Memory B cell (primary cell): ENCODE results near the gene DYNLT1.
"Not testable (repeated sequence)": the region's sequence is repeated elsewhere in the genome, so short reads cannot be mapped to it uniquely, and the experiment has no call there.

Experiments
- ATAC-seq: fragments of 150-1000 bp; cut with Tn5 transposase; 2 replicates; pipeline ENCODE4 v1.10.0; 2021; ENCODE audit warnings: low read depth, mild to moderate bottlenecking, moderate library complexity
- DNase-seq, 2 donors: peaks; one replicate each; pipeline ENCODE4 v3.0.0; 2022; ENCODE audit warnings: low spot score in 2 of 2
- H3K27ac Mint-ChIP-seq: one replicate; pipeline ENCODE4 v1.8.0; 2022; ENCODE audit warnings: mild to moderate bottlenecking, moderate library complexity, mixed read lengths
- H3K27me3 Mint-ChIP-seq: one replicate; pipeline ENCODE4 v1.8.0; 2022; ENCODE audit warnings: mixed read lengths
- H3K36me3 Mint-ChIP-seq: one replicate; pipeline ENCODE4 v1.8.0; 2022; ENCODE audit warnings: mild to moderate bottlenecking, mixed read lengths
- H3K4me1 Mint-ChIP-seq: one replicate; pipeline ENCODE4 v1.8.0; 2022; ENCODE audit warnings: mixed read lengths
- H3K4me3 Mint-ChIP-seq: one replicate; pipeline ENCODE4 v1.8.0; 2022; ENCODE audit warnings: mild to moderate bottlenecking, moderate library complexity, mixed read lengths
- H3K9me3 Mint-ChIP-seq: one replicate; pipeline ENCODE4 v1.8.0; 2022; ENCODE audit warnings: mixed read lengths

The DYNLT1 gene

GRCh38 chr6:158628542-158628941 is 16.0 kb downstream of the DYNLT1 start:
- ATAC-seq (no peak), DNase-seq (no peak)
- Mint-ChIP-seq H3K4me1 (peaks cover 10% of the 10 kb centered on the region), H3K27me3 (no peaks in the 10 kb centered on the region), H3K36me3 (peaks cover 29% of the 10 kb centered on the region), H3K27ac (no peak overlapping the region), H3K4me3 (no peak overlapping the region), H3K9me3 (no peaks in the 10 kb centered on the region)

- ATAC-seq (no peak), DNase-seq (no peak)
- peaks cover 25% of the 10 kb centered on the region for H3K36me3 Mint-ChIP-seq
- peaks cover 10% of the 10 kb centered on the region for H3K4me1 Mint-ChIP-seq
- no peak overlapping the region for H3K4me3 Mint-ChIP-seq
- H3K27ac Mint-ChIP-seq, result no peak overlapping the region
- no peaks in the 10 kb centered on the region for H3K27me3 Mint-ChIP-seq
- H3K9me3 Mint-ChIP-seq, result no peaks in the 10 kb centered on the region
These were observed 16.7 kb downstream of the DYNLT1 start for GRCh38 chr6:158627940-158628211.

GRCh38 chr6:158627168-158627939 is 17.2 kb downstream of the DYNLT1 start:
- DNase-seq (no peak), ATAC-seq (no peak)
- H3K27me3 Mint-ChIP-seq, result no peaks in the 10 kb centered on the region
- H3K4me3 Mint-ChIP-seq, result no peak overlapping the region
- H3K4me1 Mint-ChIP-seq, result peaks cover 10% of the 10 kb centered on the region
- H3K27ac Mint-ChIP-seq, result peak overlapping the region; percentile 17
- H3K36me3 Mint-ChIP-seq, result peaks cover 25% of the 10 kb centered on the region
- H3K9me3 Mint-ChIP-seq, result no peaks in the 10 kb centered on the region

- Mint-ChIP-seq H3K27me3 (no peaks in the 10 kb centered on the region), H3K9me3 (no peaks in the 10 kb centered on the region), H3K36me3 (peaks cover 27% of the 10 kb centered on the region), H3K4me3 (no peak overlapping the region), H3K4me1 (peaks cover 8% of the 10 kb centered on the region), H3K27ac (peak overlapping the region; percentile 17)
- ATAC-seq, result no peak
- DNase-seq, result no peak
These were observed 18.0 kb downstream of the DYNLT1 start for GRCh38 chr6:158626360-158627167.

GRCh38 chr6:158625881-158626305 is 18.6 kb downstream of the DYNLT1 start:
- Mint-ChIP-seq H3K4me3 (no peak overlapping the region), H3K27me3 (no peaks in the 10 kb centered on the region), H3K9me3 (no peaks in the 10 kb centered on the region), H3K36me3 (peaks cover 23% of the 10 kb centered on the region), H3K4me1 (peaks cover 6% of the 10 kb centered on the region), H3K27ac (no peak overlapping the region)
- ATAC-seq (no peak), DNase-seq (no peak)

- Mint-ChIP-seq H3K4me1 (peaks cover 6% of the 10 kb centered on the region), H3K27me3 (no peaks in the 10 kb centered on the region), H3K4me3 (no peak overlapping the region), H3K9me3 (no peaks in the 10 kb centered on the region), H3K36me3 (peaks cover 27% of the 10 kb centered on the region), H3K27ac (no peak overlapping the region)
- DNase-seq, result no peak
- no peak for ATAC-seq
These were observed 19.6 kb downstream of the DYNLT1 start for GRCh38 chr6:158624684-158625682.

- ATAC-seq (no peak), DNase-seq (no peak)
- H3K9me3 Mint-ChIP-seq, result no peaks in the 10 kb centered on the region
- peaks cover 43% of the 10 kb centered on the region for H3K36me3 Mint-ChIP-seq
- peaks cover 9% of the 10 kb centered on the region for H3K4me1 Mint-ChIP-seq
- no peak overlapping the region for H3K4me3 Mint-ChIP-seq
- no peak overlapping the region for H3K27ac Mint-ChIP-seq
- H3K27me3 Mint-ChIP-seq, result no peaks in the 10 kb centered on the region
These were observed 21.9 kb downstream of the DYNLT1 start for GRCh38 chr6:158622545-158623190.

GRCh38 chr6:158621694-158622544 is 22.6 kb downstream of the DYNLT1 start:
- no peaks in the 10 kb centered on the region for H3K27me3 Mint-ChIP-seq
- H3K9me3 Mint-ChIP-seq, result no peaks in the 10 kb centered on the region
- DNase-seq, result no peak
- H3K36me3 Mint-ChIP-seq, result peaks cover 45% of the 10 kb centered on the region
- H3K4me1 Mint-ChIP-seq, result peaks cover 7% of the 10 kb centered on the region
- ATAC-seq, result no peak
- H3K4me3 Mint-ChIP-seq, result no peak overlapping the region
- no peak overlapping the region for H3K27ac Mint-ChIP-seq

- peaks cover 43% of the 10 kb centered on the region for H3K36me3 Mint-ChIP-seq
- no peaks in the 10 kb centered on the region for H3K27me3 Mint-ChIP-seq
- no peak overlapping the region for H3K4me3 Mint-ChIP-seq
- H3K4me1 Mint-ChIP-seq, result peaks cover 3% of the 10 kb centered on the region
- no peak overlapping the region for H3K27ac Mint-ChIP-seq
- ATAC-seq (no peak), DNase-seq (no peak)
- no peaks in the 10 kb centered on the region for H3K9me3 Mint-ChIP-seq
These were observed 23.4 kb downstream of the DYNLT1 start for GRCh38 chr6:158620963-158621693.

GRCh38 chr6:158619922-158620801 is 24.4 kb downstream of the DYNLT1 start:
- Mint-ChIP-seq H3K4me1 (peaks cover 3% of the 10 kb centered on the region), H3K27ac (no peak overlapping the region), H3K36me3 (peaks cover 42% of the 10 kb centered on the region), H3K9me3 (no peaks in the 10 kb centered on the region), H3K4me3 (no peak overlapping the region), H3K27me3 (no peaks in the 10 kb centered on the region)
- no peak for DNase-seq
- ATAC-seq, result no peak

- H3K27me3 Mint-ChIP-seq, H3K9me3 Mint-ChIP-seq, H3K4me1 Mint-ChIP-seq, H3K4me3 Mint-ChIP-seq, H3K27ac Mint-ChIP-seq, ATAC-seq, DNase-seq: not testable (repeated sequence)
- peaks cover 48% of the 10 kb centered on the region for H3K36me3 Mint-ChIP-seq
These were observed 26.3 kb downstream of the DYNLT1 start for GRCh38 chr6:158618289-158618688.

- peaks cover 41% of the 10 kb centered on the region for H3K36me3 Mint-ChIP-seq
- not testable (repeated sequence) for ATAC-seq, H3K27ac Mint-ChIP-seq, H3K4me1 Mint-ChIP-seq, H3K4me3 Mint-ChIP-seq, H3K27me3 Mint-ChIP-seq, DNase-seq, H3K9me3 Mint-ChIP-seq
These were observed 29.9 kb downstream of the DYNLT1 start for GRCh38 chr6:158614606-158615005.
